GM18520 (cell line): ENCODE measurements around the gene CUL9.

Experiments used
- ATAC-seq: cut with Tn5 transposase; IDR thresholded peaks from one replicate; pipeline ENCODE4 v1.9.1; 2021; ENCODE audit not compliant: unreplicated experiment

CUL9 gene

DNA sequence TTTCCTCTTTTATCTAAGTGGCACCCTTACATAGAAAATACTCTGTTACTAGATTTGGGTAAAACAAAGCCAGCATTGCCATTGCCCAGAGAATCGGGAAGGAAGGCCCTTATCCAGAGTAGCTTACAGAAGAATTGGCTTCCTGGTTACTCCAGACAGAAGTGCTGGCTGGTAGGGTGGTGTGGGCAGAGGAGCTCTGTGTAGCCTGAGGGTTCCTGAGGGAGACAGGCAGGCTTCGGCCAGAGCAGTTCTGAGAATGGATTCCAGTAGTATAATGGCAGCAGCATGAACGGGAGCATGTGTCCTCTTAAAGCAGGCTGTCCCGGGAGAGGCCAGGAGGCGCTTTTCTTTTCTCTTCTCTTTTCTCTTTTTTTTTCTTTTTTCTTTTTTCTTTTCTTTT is 11.9 kb downstream of the CUL9 start:
- no peak for ATAC-seq

DNA sequence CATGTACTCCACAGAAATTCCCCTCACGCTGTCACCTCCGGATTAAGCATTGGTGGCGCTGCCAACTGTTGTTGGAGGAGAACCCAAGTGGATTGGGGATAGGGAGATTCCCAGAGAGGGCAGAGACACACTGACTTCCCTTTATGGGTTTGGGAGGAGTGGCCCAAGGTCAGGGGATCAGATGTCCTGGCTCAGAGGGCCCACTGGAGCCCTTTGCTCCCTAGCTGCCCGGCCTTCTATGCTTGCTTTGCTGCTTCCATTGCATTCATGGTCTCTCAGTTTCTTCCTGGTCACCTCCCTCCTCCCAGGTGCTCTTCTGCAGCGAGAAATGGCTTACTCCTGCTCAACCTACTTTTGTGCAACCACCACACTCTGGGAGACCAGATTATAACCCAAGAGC is 14.3 kb downstream of the CUL9 start:
- no peak for ATAC-seq

DNA sequence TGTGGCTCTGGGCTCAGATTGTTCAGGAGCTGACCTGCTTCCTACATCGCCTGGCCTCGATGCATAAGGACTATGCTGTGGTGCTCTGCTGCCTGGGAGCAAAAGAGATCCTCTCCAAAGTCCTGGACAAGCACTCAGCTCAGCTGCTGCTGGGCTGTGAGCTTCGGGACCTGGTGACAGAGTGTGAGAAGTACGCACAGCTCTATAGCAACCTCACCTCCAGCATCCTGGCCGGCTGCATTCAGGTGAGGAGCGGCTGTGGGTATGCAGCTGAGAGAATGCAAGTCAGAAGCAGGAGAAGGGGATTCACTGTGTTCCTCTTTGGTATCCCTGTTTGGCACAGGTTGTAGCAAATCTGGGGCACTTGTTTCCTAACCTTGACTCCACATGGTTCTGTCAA is 17.9 kb downstream of the CUL9 start:
- ATAC-seq, result no peak

DNA sequence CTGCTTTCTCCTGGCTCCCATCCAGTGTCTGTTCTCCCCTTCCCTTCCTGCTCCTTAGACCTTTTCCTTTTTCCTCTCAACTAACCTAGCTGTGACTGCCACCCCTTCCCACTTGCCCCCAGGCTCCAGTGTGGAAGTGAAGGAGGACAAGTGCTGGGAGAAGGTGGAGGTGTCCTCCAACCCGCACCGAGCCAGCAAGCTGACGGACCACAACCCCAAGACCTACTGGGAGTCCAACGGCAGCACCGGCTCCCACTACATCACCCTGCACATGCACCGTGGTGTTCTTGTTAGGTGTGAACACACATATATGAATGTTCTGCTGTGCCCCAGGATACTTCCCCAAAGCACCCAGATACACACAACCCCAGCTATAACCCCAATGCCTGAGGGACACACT is 18.5 kb downstream of the CUL9 start:
- ATAC-seq, result no peak

DNA sequence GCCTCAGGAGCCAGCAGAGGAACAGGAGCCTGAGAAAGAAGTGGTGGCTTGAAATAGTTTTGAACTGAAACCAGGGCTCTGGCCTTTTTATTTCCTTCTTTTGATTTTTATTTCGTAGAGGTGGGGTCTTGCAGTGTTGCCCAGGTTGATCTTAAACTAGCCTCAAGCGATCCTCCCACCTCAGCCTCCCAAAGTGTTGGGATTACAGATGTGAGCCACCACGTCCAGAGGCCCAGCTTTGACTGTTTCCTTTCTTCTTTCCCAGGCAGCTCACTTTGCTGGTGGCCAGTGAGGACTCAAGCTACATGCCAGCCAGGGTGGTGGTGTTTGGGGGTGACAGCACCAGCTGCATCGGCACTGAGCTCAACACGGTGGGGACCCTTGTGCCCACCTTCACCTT is 20.5 kb downstream of the CUL9 start:
- ATAC-seq, result no peak

DNA sequence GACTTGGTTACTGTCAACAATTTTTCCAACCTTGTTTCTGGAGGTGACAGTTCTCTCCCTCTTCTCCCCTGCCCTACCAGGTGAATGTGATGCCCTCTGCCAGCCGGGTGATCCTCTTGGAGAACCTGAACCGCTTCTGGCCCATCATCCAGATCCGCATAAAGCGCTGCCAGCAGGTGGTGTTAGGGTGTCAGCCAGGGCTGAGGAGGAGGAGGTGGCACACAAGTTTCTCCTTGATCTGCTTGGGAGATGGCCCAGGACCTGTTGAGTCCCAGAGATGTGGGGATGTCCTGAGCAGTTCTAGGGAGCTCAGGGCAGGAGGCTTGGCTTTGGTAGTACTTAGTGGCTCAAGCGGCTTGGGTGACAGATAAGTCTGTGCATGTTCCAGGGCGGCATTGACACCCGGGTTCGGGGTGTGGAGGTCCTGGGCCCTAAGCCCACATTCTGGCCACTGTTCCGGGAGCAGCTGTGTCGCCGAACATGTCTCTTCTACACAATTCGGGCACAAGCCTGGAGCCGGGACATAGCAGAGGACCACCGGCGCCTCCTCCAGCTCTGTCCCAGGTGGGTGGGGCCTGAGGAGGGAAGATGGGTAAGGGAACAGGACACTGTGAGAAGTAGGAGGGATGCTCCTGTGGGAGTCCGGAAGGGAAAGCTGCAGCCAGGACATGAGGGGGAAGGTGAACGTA is 21.2 kb downstream of the CUL9 start:
- no peak for ATAC-seq

DNA sequence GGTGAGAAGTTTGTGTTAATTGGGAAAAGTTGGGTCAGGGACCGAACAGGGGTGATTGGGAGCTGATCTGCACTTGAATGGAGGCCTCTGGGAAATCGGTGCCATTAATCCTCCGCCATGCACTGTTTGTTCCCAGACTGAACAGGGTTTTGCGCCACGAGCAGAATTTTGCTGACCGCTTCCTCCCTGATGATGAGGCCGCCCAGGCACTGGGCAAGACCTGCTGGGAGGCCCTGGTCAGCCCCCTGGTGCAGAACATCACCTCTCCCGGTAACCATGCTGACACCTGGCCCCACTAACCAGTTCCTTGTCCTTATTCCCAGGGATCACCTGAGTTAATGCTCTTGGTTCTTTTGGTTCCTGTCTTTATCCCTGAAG is 21.7 kb downstream of the CUL9 start:
- ATAC-seq, result no peak

DNA sequence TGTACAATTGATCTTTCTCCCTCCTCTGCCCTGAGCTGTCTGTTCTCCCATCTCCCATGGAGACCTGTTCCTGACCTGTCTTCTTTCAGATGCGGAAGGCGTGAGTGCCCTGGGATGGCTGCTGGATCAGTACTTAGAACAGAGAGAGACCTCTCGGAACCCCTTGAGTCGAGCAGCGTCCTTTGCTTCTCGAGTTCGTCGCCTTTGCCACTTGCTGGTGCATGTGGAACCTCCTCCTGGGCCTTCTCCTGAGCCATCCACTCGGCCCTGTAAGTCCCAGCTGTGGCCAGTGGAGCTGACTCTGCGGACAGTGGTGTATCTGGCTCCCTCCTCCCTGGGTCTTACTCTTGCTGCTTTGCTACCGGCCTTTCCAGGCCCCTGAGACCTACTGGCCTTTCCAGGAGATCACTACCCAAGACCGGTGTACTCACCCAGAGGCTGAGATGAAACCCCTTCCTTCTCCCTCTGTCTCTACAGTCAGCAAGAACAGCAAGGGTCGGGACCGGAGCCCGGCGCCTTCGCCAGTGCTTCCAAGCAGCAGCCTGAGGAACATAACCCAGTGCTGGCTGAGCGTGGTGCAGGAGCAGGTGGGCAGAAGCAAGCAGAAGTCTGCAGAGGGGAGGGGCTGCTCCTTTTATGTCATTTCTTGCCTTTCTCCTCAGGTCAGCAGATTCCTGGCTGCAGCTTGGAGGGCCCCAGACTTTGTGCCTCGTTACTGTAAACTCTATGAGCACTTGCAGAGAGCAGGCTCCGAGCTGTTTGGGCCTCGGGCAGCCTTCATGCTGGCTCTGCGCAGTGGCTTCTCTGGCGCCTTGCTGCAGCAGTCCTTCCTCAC is 22.5 kb downstream of the CUL9 start:
- no peak for ATAC-seq

DNA sequence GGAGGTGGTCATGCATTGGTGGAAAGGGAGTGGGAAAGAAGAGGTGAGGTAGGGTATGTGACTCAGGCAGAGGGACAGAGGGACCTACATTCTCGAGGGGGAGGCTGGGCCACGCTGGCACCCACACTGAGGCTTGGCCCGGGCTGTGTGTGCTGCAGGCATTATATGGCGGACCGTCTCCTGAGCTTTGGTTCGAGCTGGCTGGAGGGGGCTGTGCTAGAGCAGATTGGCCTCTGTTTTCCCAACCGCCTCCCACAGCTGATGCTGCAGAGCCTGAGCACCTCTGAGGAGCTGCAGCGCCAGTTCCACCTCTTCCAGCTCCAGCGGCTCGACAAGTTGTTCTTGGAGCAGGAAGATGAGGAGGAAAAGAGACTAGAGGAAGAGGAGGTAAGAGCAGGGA is 23.9 kb downstream of the CUL9 start:
- no peak for ATAC-seq

DNA sequence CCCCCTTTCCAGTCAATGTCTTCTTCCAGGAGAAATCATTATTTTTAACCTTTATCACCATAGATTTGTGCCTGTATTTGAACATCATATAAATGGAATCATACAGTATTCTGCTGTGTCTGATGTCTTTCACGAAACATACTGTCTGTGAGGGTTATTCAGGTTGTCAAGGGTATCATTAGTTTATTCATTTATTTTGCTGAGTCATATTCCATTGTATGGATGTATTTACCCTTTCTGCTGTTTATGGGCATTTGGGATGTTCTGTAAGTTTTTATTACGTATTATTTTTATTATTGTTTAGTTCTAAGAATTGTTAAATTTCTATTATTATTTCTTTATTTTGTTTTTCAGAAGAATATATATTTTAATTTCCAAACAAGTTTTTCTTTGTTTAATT is 25.3 kb downstream of the CUL9 start:
- ATAC-seq, result no peak

DNA sequence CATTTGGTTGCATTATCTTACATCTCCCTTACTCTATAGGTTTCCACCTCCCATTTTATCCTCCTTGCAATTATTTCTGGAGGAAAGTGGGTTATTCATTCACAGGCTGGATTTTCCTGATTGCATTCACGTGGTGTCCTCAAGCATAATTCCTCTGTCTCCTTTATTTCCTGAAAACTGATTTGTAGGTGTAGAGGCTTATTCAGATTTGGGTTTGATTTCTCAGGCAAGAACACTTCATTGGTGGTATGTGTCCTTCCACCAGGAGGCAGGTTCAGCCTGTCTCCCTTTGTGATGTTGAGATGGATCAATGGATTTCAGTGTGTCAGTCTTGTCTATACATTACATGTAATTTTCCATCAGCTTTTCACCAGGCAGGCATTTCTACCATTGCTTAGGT is 30.0 kb downstream of the CUL9 start:
- ATAC-seq, result no peak

DNA sequence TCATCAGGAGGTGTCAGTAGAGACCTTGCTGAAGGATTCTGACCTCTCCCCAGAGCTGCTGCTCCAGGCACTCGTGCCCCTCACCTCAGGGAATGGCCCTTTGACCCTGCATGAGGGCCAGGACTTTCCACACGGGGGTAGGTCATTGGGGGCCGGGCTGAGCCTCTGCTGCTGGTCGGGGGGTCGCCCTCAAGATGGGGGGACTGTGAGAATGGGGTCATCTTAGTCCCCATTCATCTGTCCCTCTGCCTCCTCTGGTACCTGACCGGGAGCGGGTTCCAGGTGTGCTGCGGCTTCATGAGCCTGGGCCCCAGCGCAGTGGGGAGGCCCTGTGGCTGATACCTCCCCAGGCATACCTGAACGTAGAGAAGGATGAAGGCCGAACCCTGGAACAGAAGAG is 31.4 kb downstream of the CUL9 start:
- ATAC-seq, result no peak

DNA sequence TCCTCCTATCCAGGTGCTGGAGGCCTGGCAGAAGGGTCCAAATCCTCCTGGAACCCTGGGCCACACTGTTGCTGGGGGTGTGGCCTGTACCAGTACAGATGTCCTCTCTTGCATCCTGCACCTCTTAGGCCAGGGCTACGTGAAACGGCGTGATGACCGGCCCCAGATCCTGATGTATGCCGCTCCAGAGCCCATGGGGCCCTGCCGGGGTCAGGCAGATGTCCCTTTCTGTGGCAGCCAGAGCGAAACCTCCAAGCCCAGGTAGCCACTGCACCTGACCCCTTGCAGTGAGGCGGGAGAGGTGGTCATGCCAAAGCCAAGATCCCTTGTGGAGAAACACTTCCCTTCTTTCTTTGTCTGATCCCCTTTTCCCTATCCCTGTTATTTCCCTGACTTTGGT is 33.1 kb downstream of the CUL9 start:
- ATAC-seq, result no peak

DNA sequence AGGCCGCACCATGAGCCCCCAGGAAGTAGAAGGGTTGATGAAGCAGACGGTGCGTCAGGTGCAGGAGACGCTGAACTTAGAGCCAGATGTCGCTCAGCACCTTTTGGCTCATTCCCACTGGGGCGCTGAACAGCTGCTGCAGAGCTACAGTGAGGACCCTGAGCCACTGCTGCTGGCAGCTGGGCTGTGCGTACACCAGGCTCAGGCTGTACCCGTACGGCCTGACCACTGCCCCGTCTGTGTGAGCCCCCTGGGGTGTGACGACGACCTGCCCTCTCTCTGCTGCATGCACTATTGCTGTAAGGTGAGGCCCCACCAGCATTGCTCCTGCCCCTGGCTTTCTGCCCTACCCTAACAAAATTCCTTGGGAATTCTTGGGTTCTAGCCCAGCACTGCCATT is 34.2 kb downstream of the CUL9 start:
- ATAC-seq, result no peak

DNA sequence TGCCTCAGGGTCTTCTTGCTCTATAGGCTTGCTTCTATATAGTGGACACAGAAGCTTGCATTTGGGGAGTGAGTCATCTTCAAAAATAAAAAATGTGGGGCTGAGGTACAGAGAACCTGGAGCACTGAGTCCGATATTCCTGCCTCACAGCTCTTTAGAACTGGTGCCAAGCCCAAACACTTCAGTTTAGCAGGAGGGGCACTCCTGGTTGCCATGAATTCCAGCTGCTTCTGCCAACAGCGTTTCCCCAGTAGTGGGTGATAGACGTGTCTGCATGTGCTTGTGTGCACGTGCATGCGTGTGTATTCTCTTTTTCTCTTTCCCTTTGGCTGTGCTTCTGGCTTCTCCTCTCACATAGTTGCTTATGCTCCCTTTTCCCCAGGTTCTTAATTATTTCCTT is 35.4 kb downstream of the CUL9 start:
- ATAC-seq, result no peak

DNA sequence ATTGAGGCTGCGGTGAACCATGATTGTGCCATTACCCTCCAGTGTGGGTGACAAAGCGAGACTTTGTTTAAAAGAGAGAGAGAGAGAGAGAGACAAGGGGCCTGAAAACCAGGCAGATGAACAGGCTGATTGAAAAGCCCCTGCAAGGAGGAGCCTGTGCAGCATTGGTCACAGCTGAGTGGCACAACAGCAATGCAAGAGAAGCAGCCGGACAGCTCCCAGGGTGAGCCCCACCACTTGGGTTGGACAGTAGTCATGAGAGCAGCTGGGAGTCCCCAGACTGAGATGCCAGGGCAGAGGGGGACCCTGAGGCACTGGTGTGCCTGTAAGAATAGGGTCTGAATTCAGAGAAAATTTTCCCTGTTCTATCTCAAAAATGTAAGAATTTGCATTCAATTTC is 37.1 kb downstream of the CUL9 start:
- no peak for ATAC-seq

DNA sequence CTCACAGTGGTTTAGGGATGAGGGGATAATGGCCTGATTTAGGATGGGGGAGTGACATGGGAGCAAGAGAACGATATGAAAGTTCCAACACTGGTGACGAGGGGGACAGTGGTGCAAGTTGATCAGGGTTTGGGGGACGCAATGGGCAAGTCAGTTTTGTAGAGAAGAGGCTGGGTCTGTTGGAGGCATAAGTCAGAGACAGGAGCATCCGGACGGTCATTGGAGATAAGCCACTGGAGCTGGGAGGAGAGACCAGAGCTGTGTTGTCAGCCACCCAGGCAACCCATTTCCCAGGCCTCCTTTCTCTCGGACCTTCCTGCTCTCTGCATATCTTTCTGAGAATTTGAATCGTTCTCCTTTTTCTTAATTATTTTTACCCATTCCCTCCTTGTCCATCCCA is 37.8 kb downstream of the CUL9 start:
- ATAC-seq, result no peak

DNA sequence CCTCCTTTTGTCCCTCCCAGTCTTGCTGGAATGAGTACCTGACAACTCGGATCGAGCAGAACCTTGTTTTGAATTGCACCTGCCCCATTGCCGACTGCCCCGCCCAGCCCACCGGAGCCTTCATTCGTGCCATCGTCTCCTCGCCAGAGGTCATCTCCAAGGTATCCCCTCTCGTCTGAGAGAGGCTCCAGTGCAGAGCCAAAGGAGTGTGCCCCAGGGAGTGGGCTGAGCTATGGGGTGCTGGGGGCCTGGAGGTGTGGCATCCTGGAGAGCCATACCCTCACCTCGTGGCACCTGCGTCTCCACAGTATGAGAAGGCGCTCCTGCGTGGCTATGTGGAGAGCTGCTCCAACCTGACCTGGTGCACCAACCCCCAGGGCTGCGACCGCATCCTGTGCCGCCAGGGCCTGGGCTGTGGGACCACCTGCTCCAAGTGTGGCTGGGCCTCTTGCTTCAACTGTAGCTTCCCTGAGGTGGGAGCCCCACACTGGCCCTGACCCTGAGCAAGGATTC is 38.5 kb downstream of the CUL9 start:
- ATAC-seq, result no peak

DNA sequence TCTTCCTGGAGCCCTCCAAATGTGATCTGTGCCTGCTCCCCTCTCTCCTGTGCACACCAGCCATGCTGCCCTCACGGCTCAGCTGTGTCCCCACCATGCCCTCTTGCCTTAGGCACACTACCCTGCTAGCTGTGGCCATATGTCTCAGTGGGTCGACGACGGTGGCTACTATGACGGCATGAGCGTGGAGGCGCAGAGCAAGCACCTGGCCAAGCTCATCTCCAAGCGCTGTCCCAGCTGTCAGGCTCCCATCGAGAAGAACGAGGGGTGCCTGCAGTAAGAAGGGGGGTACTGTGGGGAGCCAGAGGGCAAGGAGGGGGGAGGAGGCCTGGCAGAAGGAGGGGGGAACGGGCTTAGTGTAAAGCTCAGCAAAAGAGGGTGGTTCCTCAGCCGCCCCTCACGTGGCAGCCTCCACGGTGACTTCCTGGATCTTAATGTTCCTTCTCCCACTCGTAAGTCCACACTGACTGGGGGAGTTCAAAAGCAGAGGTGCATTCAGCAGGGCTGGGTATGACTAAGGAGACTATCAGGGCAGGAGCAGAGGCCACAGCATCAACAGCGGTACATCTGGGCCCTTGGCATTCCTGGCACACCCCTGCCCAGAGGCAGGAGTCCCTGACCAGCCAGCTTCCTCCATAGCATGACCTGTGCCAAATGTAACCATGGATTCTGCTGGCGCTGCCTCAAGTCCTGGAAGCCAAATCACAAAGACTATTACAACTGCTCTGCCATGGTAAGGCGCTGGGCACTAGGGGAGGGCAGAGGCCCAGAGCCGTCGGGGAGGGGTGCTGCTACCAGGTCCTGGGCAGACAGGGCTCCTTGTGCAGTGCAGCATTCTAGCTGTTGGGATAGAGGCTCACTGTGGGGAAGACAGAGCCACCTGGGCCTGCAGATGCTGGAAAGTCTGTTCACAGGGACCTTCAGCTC is 39.3 kb downstream of the CUL9 start:
- ATAC-seq, result no peak

DNA sequence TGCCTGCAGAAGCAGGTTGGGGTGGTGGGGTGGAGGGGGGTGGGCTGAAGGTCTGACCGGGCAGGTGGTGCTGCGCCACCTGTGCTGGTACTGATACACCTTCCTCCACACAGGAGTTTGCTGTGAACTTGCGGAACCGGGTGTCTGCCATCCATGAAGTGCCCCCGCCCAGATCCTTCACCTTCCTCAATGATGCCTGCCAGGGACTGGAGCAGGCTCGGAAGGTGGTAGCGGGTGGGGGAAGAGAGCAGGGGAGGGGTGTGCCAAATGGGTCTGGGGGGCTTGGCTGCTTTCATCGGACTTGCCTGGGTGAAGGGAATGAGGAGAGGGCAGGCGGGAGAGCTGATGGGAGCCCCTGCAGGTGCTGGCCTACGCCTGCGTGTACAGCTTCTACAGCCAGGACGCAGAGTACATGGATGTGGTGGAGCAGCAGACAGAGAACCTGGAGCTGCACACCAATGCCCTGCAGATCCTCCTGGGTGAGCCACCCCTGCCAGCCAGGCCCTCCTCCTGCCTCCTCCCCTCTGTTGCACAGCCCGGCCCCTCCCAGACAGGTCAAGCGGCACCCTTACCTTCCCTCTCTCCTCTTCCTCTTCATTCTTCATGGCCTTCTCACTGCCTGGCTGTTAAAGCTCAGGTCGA is 40.5 kb downstream of the CUL9 start:
- ATAC-seq, result no peak

DNA sequence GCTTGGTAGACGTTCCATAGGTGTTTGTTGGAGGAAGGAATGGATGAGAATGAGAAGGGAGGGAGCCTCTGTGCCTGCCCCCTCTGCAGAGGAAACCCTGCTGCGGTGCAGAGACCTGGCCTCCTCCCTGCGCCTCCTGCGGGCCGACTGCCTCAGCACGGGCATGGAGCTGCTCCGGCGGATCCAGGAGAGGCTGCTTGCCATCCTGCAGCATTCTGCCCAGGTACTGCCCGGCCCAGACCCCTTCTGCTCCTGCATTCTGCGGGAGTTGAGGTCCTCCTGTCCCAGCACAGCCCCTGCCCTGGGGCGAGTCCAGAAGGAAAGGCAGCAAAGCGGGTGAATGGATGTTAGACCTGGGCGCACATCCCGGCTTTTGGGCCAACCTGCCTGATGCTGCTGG is 41.2 kb downstream of the CUL9 start:
- no peak for ATAC-seq
